ENCODE measurements around the gene MEIKIN.
"Not testable (repeated sequence)": the region's sequence is repeated elsewhere in the genome, so short reads cannot be mapped to it uniquely, and the experiment has no call there.

The MEIKIN gene

GRCh38 chr5:131783874-131784273, 161.6 kb downstream of the MEIKIN start:
- DNase-seq (ENCODE audit: insufficient read length, low spot score), result no peak
- no peak for FAIRE-seq
- TF ChIP-seq CTCF (IDR thresholded peaks at IDR 0.05; ENCODE audit: insufficient read depth, missing control alignments), result no peak

- no peak for TF ChIP-seq CTCF (IDR thresholded peaks at IDR 0.05; ENCODE audit: insufficient read depth, missing control alignments)
- DNase-seq (ENCODE audit: insufficient read length, low spot score) (no peak), FAIRE-seq (no peak)
These were observed 162.1 kb downstream of the MEIKIN start for GRCh38 chr5:131783357-131783756.

- no peak for FAIRE-seq
- DNase-seq (ENCODE audit: insufficient read length, low spot score), result no peak
- no peak for TF ChIP-seq CTCF (IDR thresholded peaks at IDR 0.05; ENCODE audit: insufficient read depth, missing control alignments)
These were observed 162.7 kb downstream of the MEIKIN start for GRCh38 chr5:131782717-131783116.

GRCh38 chr5:131778141-131778540, 167.3 kb downstream of the MEIKIN start:
- DNase-seq (ENCODE audit: insufficient read length, low spot score); FAIRE-seq: not testable (repeated sequence)

GRCh38 chr5:131776450-131776849, 169.0 kb downstream of the MEIKIN start:
- FAIRE-seq, result no peak
- DNase-seq (ENCODE audit: insufficient read length, low spot score), result no peak
- no peak for TF ChIP-seq CTCF (IDR thresholded peaks at IDR 0.05; ENCODE audit: insufficient read depth, missing control alignments)

- TF ChIP-seq CTCF (IDR thresholded peaks at IDR 0.05; ENCODE audit: insufficient read depth, missing control alignments), result no peak
- no peak for FAIRE-seq
- no peak for DNase-seq (ENCODE audit: insufficient read length, low spot score)
These were observed 170.7 kb downstream of the MEIKIN start for GRCh38 chr5:131774652-131775367.

GRCh38 chr5:131773805-131774204, 171.7 kb downstream of the MEIKIN start:
- TF ChIP-seq CTCF (IDR thresholded peaks at IDR 0.05; ENCODE audit: insufficient read depth, missing control alignments), result no peak
- DNase-seq (ENCODE audit: insufficient read length, low spot score) (no peak), FAIRE-seq (no peak)

- FAIRE-seq (no peak), DNase-seq (ENCODE audit: insufficient read length, low spot score) (no peak)
- TF ChIP-seq CTCF (IDR thresholded peaks at IDR 0.05; ENCODE audit: insufficient read depth, missing control alignments), result no peak
These were observed 173.8 kb downstream of the MEIKIN start for GRCh38 chr5:131771692-131772091.
